ENCODE results near the gene MRPL11. TPM values are rescaled to one million over a fixed set of nuclear protein-coding genes. Genes with fewer than 3 reads are reported as not detected.

The MRPL11 gene
- total and polyA plus RNA-seq, 2 donors (not counting 3 experiments of a cell fraction or from before 2014, with no cell fraction given), result 54.9 to 69.1 TPM

GRCh38 chr11:66393954-66394353, 44.7 kb downstream of the MRPL11 start:
- dilution Hi-C loops (cut with MboI; ENCODE audit: extremely low pct_ligation_motif_present, low sequenced_read_pairs) (no loop called here), intact Hi-C loops (cut with micrococcal nuclease) (no loop called here)
- no peaks in the 10 kb centered on the region for H3K9me3 ChIP-seq (replicated peaks; ENCODE audit: control insufficient read depth, insufficient read depth, low read length)
- no peaks in the 10 kb centered on the region for H3K79me2 ChIP-seq (ENCODE audit: control insufficient read depth, insufficient read depth, low read length)
- no peak for FAIRE-seq
- no peak overlapping the region for H2AFZ ChIP-seq (ENCODE audit: low read depth, low read length)
- TF ChIP-seq, protein P1, sequence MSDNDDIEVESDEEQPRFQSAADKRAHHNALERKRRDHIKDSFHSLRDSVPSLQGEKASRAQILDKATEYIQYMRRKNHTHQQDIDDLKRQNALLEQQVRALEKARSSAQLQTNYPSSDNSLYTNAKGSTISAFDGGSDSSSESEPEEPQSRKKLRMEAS (IDR thresholded peaks at IDR 0.05; ENCODE audit: insufficient read depth, insufficient read length), result no peak
- TF ChIP-seq FOS (IDR thresholded peaks at IDR 0.05; ENCODE audit: borderline replicate concordance, insufficient read depth, low read length), result no peak
- no peak for TF ChIP-seq MYC (IDR thresholded peaks at IDR 0.05; ENCODE audit: low read depth, low read length)
- no peak for TF ChIP-seq POLR2A (IDR thresholded peaks at IDR 0.05; ENCODE audit: low read depth, low read length)
- no peak for TF ChIP-seq JUN (IDR thresholded peaks at IDR 0.05; ENCODE audit: borderline replicate concordance, insufficient read depth, insufficient read length, low read depth)
- no peak for TF ChIP-seq GATA2 (IDR thresholded peaks at IDR 0.05; ENCODE audit: insufficient read depth, insufficient read length, low read depth, low read length)
- no peak for TF ChIP-seq EZH2 (IDR thresholded peaks at IDR 0.05; ENCODE audit: borderline replicate concordance, low read depth, low read length, severe bottlenecking)
- TF ChIP-seq POLR2AphosphoS5 (IDR thresholded peaks at IDR 0.05; ENCODE audit: insufficient read depth, low read depth, low read length), result no peak
- TF ChIP-seq CTCF (IDR thresholded peaks at IDR 0.05; ENCODE audit: extremely low read depth in 1 of 2, insufficient read depth in 1 of 2, low read depth in 1 of 2, low read length in 2 of 2), result no peak
- no peaks in the 10 kb centered on the region for H3K27me3 ChIP-seq (ENCODE audit: control insufficient read depth in 2 of 2, insufficient read depth in 2 of 2, low read length in 2 of 2)
- no peaks in the 10 kb centered on the region for H3K4me1 ChIP-seq (ENCODE audit: control insufficient read depth, extremely low read depth, insufficient read depth, low read length)
- ChIA-PET CTCF (interaction anchor here (3.7 kb wide), 1 partner anchor 8 kb away, joined by 23 read pairs; no protein-coding TSS in a partner anchor), POLR2A (no interaction called here)
- DNase-seq (ENCODE audit: low read depth, low spot score), result no peak
- no peaks in the 10 kb centered on the region for H4K20me1 ChIP-seq (replicated peaks; ENCODE audit: control insufficient read depth, extremely low read depth, insufficient read depth, low read length)
- H3K9ac ChIP-seq (replicated peaks; ENCODE audit: extremely low read depth, insufficient read depth, low read length), result no peak overlapping the region
- H3K9me1 ChIP-seq (replicated peaks; ENCODE audit: control insufficient read depth, extremely low read depth, insufficient read depth, low read length), result no peaks in the 10 kb centered on the region
- BruUV-seq (replicated peaks), result no TSS peak
- H3K27ac ChIP-seq (ENCODE audit: insufficient read depth, low read depth, low read length), result no peak overlapping the region
- H3K36me3 ChIP-seq (ENCODE audit: control insufficient read depth in 2 of 2, extremely low read depth in 1 of 2, insufficient read depth in 2 of 2, low read length in 2 of 2), result no peaks in the 10 kb centered on the region
- no peak overlapping the region for H3K4me3 ChIP-seq (replicated peaks in 1 of 3; ENCODE audit: insufficient read depth in 1 of 3, low read depth in 1 of 3, low read length in 3 of 3)
- no peak overlapping the region for H3K4me2 ChIP-seq (ENCODE audit: insufficient read depth, low read length)
